HG02610 (cell line): ENCODE data around the gene MRFAP1L1.
"Not testable (repeated sequence)": the region's sequence is repeated elsewhere in the genome, so short reads cannot be mapped to it uniquely, and the experiment has no call there.

Experiments
- ATAC-seq: cut with Tn5 transposase; IDR thresholded peaks from one replicate; pipeline ENCODE4 v1.9.1; 2021; ENCODE audit warnings: mild to moderate bottlenecking, moderate library complexity; ENCODE audit not compliant: unreplicated experiment

Gene MRFAP1L1

GRCh38 chr4:6709230-6710114 is at the start of gene MRFAP1L1:
Gene MRFAP1L1, minus strand, starts transcription at chr4:6709865. Its CDS starts 236 bp downstream, at chr4:6709629.
- ATAC-seq: peak; percentile 53

GRCh38 chr4:6758728-6759127 is 49.1 kb upstream of the MRFAP1L1 start:
- ATAC-seq: no peak

GRCh38 chr4:6756345-6756744 is 46.7 kb upstream of the MRFAP1L1 start:
- not testable (repeated sequence) for ATAC-seq

GRCh38 chr4:6755088-6755753 is 45.6 kb upstream of the MRFAP1L1 start:
- no peak for ATAC-seq

- no peak for ATAC-seq
These were observed 44.9 kb upstream of the MRFAP1L1 start for GRCh38 chr4:6754481-6755087.

- no peak for ATAC-seq
These were observed 44.2 kb upstream of the MRFAP1L1 start for GRCh38 chr4:6753891-6754290.

- ATAC-seq: no peak
These were observed 43.5 kb upstream of the MRFAP1L1 start for GRCh38 chr4:6753103-6753560.

- ATAC-seq: no peak
These were observed 42.8 kb upstream of the MRFAP1L1 start for GRCh38 chr4:6752486-6752829.

- no peak for ATAC-seq
These were observed 42.2 kb upstream of the MRFAP1L1 start for GRCh38 chr4:6751611-6752485.

GRCh38 chr4:6750286-6751221 is 40.9 kb upstream of the MRFAP1L1 start:
- ATAC-seq: no peak

- ATAC-seq: no peak
These were observed 39.9 kb upstream of the MRFAP1L1 start for GRCh38 chr4:6749340-6750171.

- no peak for ATAC-seq
These were observed 38.6 kb upstream of the MRFAP1L1 start for GRCh38 chr4:6748286-6748685.

- no peak for ATAC-seq
These were observed 37.8 kb upstream of the MRFAP1L1 start for GRCh38 chr4:6747294-6748051.

- ATAC-seq: no peak
These were observed 37.1 kb upstream of the MRFAP1L1 start for GRCh38 chr4:6746721-6747293.

- ATAC-seq: no peak
These were observed 33.3 kb upstream of the MRFAP1L1 start for GRCh38 chr4:6742989-6743388.

- ATAC-seq: no peak
These were observed 32.8 kb upstream of the MRFAP1L1 start for GRCh38 chr4:6742507-6742906.

GRCh38 chr4:6740347-6740746 is 30.7 kb upstream of the MRFAP1L1 start:
- ATAC-seq: no peak

- ATAC-seq: no peak
These were observed 30.3 kb upstream of the MRFAP1L1 start for GRCh38 chr4:6739920-6740319.
